Prostate gland (tissue), 2 donors: Measurements from ENCODE around the gene NEURL1. TPM values are rescaled to one million over a fixed set of nuclear protein-coding genes. Genes with fewer than 3 reads are reported as not detected.
A peak's percentile ranks its signal among the peaks of the same experiment; 100 is the strongest.

Experiments
- DNase-seq: peaks from one replicate; pipeline ENCODE4 v3.0.0-alpha.2; 2019; ENCODE audit warnings: low spot score
- H3K27ac ChIP-seq, 2 donors: fragments of 200-600 bp; sonication (generic); 2 replicates each; pipeline ENCODE4 v1.5.1; 2017 to 2019
- H3K27me3 ChIP-seq: fragments of 200-600 bp; sonication (generic); replicated peaks from 2 replicates; pipeline ENCODE4 v1.5.1; 2019; ENCODE audit not compliant: insufficient read depth
- H3K36me3 ChIP-seq, 2 donors: fragments of 200-600 bp; sonication (generic); 1 replicate in 1 of 2; 2 replicates in 1 of 2; pipeline versions ENCODE4 v1.5.1 to v1.8.1; 2017 to 2019
- H3K4me1 ChIP-seq: fragments of 200-600 bp; sonication (generic); replicated peaks from 2 replicates; pipeline ENCODE4 v1.5.1; 2019
- H3K4me3 ChIP-seq, 2 donors: fragments of 200-600 bp; sonication (generic); 2 replicates each; pipeline ENCODE4 v1.5.1; 2017 to 2019
- H3K9me3 ChIP-seq: fragments of 200-600 bp; sonication (generic); 2 replicates; pipeline ENCODE4 v1.5.1; 2017
- POLR2A ChIP-seq: fragments of 450-650 bp; IDR thresholded peaks from one replicate; pipeline ENCODE4 v1.6.1; 2016; ENCODE audit warnings: antibody characterized with exemption, mild to moderate bottlenecking
- POLR2AphosphoS5 ChIP-seq: sonication (generic); formaldehyde crosslinking; IDR thresholded peaks from one replicate; pipeline ENCODE4 v1.6.1; 2017; ENCODE audit warnings: antibody characterized with exemption
- WGBS: methylation state at CpG from one replicate; pipeline ENCODE4 v1.1.5; 2018; 5-methylcytosine and 5-hydroxymethylcytosine counted together
- intact Hi-C: fragments of 100-400 bp; cut with DNase I; formaldehyde crosslinking; loops from one replicate; pipeline ENCODE4 v1.14.2; 2022
- total RNA-seq, 2 donors: library from RNA; depleted of rRNA; stranded (reverse); fragments of >200 nt; gene quantifications; one replicate each; pipeline ENCODE4 v1.1.0, GENCODE V29; 2016
- TF ChIP-seq, protein P1 (sequence below), 4 experiments: fragments of 200-600 bp in 2 of 4; fragments of 450-650 bp in 2 of 4; sonication (generic) in 2 of 4; IDR thresholded peaks; 1 replicate in 3 of 4; 2 replicates in 1 of 4; pipeline ENCODE4 v1.5.1; 2016 to 2019; ENCODE audit warnings: antibody characterized with exemption in 4 of 4, mild to moderate bottlenecking in 2 of 4, moderate library complexity in 2 of 4

NEURL1 gene
- total RNA-seq, 2 donors from 2014 or later = 0.96 to 10.5 TPM

DNA sequence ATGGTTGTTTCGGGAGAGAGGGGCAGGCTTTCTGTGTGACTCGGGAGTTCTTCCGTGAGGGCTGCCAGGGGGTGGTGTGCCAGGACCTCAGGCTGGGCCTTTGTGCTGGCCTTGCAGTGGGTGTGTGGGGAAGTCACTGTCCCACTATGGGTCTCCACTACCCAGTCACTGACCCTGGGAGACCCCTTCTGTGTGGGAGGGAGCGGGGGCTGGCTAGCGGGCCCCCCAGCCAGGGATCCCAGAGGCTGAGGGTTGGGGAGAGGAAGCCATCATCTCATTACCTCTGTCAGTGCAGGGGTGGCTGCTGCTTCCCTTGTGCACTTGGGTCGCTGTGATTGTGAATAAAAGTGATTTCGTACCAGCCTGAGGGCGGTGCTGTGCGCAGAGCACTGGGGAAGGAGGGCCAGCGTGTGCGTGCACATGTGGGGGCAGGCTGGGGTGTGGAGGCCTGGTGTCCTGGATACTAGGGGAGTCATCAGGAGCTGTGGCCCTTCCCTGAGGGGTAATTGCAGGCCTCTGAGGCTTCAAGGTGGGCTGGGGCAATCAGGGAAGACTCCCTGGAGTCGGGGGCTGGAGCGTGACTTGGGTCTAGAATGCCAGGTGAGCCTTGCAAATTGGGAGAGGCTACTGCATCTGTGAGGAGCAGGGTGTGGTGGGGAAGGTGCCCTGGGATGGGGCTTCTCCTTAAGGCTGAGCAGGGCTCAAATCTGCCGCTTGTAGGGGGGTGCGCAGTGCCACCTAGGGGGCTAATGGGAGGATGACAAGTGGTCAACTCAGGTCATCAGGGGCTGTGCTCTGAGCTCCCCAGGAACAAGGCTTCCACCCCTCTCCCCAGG lies 98.9 kb downstream of the NEURL1 start:
- intact Hi-C loops = loop anchor here (5.0 kb wide), 1 partner anchor 175 kb away; no protein-coding TSS in a partner anchor

DNA sequence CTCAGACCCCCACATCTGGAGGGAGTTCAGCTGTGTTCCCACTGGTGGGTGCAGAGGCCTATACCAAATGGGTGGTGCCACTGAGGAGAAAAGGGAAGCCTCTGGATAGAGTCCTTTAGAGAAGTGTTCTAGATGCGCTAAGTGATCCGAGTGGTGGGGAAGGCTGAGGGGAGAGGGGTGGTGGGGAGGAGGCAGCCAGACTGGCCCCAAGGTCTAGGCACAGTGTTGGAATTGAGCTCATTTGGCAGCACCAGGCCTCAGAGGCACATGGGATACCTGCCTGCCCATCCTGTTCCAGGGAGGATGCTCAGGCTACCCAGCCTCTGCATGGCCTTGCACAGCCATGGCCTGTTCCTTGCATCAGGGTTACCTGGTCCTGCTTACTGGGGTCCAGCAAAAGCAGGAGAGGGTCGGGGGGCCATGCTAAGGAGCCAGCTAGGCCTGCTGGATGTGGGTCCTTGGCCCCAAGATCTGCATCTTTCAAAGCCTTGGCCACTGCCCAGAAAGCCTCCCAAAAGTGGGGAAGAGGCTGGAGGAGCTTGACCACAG lies 99.6 kb downstream of the NEURL1 start:
- no peak overlapping the region for H3K27ac ChIP-seq
- no peaks in the 10 kb centered on the region for H3K27me3 ChIP-seq
- H3K9me3 ChIP-seq = no peaks in the 10 kb centered on the region
- no peaks in the 10 kb centered on the region for H3K36me3 ChIP-seq
- no peak overlapping the region for H3K4me3 ChIP-seq
- intact Hi-C loops = loop anchor here (5.0 kb wide), 1 partner anchor 176 kb away; no protein-coding TSS in a partner anchor
- no peak for DNase-seq
- 73% methylated on average over 3 of the region's 3 CpGs for WGBS
- no peaks in the 10 kb centered on the region for H3K4me1 ChIP-seq
- no peak for TF ChIP-seq POLR2AphosphoS5
- TF ChIP-seq, protein P1, sequence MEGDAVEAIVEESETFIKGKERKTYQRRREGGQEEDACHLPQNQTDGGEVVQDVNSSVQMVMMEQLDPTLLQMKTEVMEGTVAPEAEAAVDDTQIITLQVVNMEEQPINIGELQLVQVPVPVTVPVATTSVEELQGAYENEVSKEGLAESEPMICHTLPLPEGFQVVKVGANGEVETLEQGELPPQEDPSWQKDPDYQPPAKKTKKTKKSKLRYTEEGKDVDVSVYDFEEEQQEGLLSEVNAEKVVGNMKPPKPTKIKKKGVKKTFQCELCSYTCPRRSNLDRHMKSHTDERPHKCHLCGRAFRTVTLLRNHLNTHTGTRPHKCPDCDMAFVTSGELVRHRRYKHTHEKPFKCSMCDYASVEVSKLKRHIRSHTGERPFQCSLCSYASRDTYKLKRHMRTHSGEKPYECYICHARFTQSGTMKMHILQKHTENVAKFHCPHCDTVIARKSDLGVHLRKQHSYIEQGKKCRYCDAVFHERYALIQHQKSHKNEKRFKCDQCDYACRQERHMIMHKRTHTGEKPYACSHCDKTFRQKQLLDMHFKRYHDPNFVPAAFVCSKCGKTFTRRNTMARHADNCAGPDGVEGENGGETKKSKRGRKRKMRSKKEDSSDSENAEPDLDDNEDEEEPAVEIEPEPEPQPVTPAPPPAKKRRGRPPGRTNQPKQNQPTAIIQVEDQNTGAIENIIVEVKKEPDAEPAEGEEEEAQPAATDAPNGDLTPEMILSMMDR (IDR thresholded peaks at IDR 0.05) = no peak
- no peak for TF ChIP-seq POLR2A

More for the DNA sequence above, 98.9 kb downstream of the NEURL1 start:
- no peaks in the 10 kb centered on the region for H3K27me3 ChIP-seq
- no peaks in the 10 kb centered on the region for H3K36me3 ChIP-seq
- H3K4me3 ChIP-seq = no peak overlapping the region
- no peak overlapping the region for H3K27ac ChIP-seq
- TF ChIP-seq, protein P1 (IDR thresholded peaks at IDR 0.05) = peak; percentile 17 to 50 (median 39)
- TF ChIP-seq POLR2A = no peak
- no peak for DNase-seq
- no peaks in the 10 kb centered on the region for H3K9me3 ChIP-seq
- WGBS = 77% methylated on average over 15 of the region's 15 CpGs
- no peaks in the 10 kb centered on the region for H3K4me1 ChIP-seq

DNA sequence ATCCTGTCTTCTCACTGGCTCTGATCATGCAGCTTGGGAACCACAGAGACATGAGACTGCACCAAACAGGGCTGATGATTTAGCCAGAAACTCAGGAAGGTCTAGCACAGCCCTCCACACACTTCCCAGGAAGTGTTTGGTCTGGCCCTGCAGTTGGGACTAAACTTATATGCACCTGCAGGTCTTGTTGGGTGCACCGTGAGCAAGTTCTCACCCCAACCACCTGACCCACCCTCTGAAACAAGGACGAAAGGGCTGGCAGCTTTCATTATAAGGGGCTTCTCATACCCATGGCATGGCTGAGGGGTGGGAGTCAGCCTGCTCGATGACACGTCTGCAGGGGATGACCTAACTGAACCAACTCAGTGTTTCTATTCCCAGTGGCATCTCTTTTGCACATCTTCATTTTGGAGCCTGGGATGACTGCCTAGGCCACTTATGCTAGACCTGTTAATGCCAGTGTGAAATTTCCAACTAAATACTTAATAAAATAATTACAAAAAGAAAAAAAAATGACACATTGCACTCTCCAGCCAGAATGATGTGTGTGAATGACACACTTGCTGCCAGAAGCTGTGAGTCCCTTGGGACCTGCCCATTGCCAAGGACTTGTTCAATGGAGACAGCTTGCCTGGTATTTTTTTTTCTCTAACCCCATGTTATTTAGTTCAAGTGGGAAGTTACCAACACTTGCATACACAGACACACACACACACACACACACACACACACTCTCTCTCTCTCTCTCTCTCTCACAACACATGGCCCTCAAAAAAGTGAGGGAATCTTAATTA lies 102.6 kb downstream of the NEURL1 start:
- WGBS = 93% methylated on average over 4 of the region's 4 CpGs
- Histone ChIP-seq H3K4me3 (no peak overlapping the region), H3K9me3 (no peaks in the 10 kb centered on the region), H3K27me3 (no peaks in the 10 kb centered on the region), H3K4me1 (no peaks in the 10 kb centered on the region), H3K27ac (no peak overlapping the region), H3K36me3 (no peaks in the 10 kb centered on the region)
- DNase-seq = no peak
- intact Hi-C loops = no loop called here
- TF ChIP-seq POLR2A (no peak), POLR2AphosphoS5 (no peak)
- TF ChIP-seq, protein P1 (IDR thresholded peaks at IDR 0.05) = no peak

DNA sequence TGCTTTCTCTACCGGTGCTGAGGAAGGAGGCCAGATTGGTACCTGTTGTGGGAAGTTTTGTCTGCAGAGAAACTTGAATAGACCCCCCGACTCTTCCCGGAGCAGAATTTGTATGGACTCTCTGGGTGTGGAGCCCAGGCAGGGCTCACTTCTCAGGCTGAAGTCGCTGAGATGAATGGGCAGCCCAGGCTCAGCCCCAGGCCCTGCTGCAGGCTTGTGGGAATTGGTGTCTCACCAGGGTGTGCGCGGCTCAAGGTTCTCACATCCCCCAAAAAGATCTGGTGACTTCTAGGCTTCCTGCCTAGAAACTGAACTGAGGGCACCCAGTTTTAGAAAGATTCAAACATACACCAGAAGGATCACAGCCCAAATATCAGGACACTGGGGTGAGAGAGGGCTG lies 103.5 kb downstream of the NEURL1 start:
- Histone ChIP-seq H3K4me3 (no peak overlapping the region), H3K27me3 (no peaks in the 10 kb centered on the region), H3K36me3 (no peaks in the 10 kb centered on the region), H3K9me3 (no peaks in the 10 kb centered on the region), H3K4me1 (no peaks in the 10 kb centered on the region), H3K27ac (no peak overlapping the region)
- TF ChIP-seq, protein P1 (IDR thresholded peaks at IDR 0.05) = no peak
- TF ChIP-seq POLR2AphosphoS5 = no peak
- no peak for TF ChIP-seq POLR2A
- 86% methylated on average over 6 of the region's 6 CpGs for WGBS
- DNase-seq = no peak
- intact Hi-C loops = no loop called here
